Loucy (cell line): ENCODE results near the gene RPLP2.

ENCODE experiments used
- CTCF ChIP-seq: fragments of 200-600 bp; sonication (generic); conservative IDR thresholded peaks from 2 replicates; pipeline ENCODE4 v1.5.1; 2014; ENCODE audit warnings: mild to moderate bottlenecking, antibody characterized with exemption, low read length
- EZH2phosphoT487 ChIP-seq: fragments of 200-600 bp; IDR thresholded peaks from 2 replicates; pipeline ENCODE4 v1.6.1; 2018; ENCODE audit warnings: antibody characterized with exemption, mild to moderate bottlenecking, moderate library complexity, borderline replicate concordance

- TF ChIP-seq CTCF, result no peak
- TF ChIP-seq EZH2phosphoT487, result no peak
These were observed 22.6 kb upstream of the RPLP2 start for GRCh38 chr11:787084-787675.
